Neural progenitor cell (in vitro differentiated cells): ENCODE results near the gene C17orf78. TPM values are rescaled to one million over a fixed set of nuclear protein-coding genes. Genes with fewer than 3 reads are reported as not detected.
"Not testable (repeated sequence)": the region's sequence is repeated elsewhere in the genome, so short reads cannot be mapped to it uniquely, and the experiment has no call there.

Experiments
- DNase-seq: peaks from one replicate; pipeline ENCODE4 v3.0.0-alpha.2; 2016; ENCODE audit warnings: low spot score
- H2AFZ ChIP-seq: fragments of 200-600 bp; sonication (generic); replicated peaks from 2 replicates; pipeline ENCODE4 v1.6.1; 2016; ENCODE audit warnings: antibody characterized with exemption
- H3F3A ChIP-seq: fragments of 200-600 bp; sonication (generic); 2 replicates; pipeline ENCODE4 v1.6.1; 2016; ENCODE audit warnings: antibody characterized with exemption, low read depth
- H3K27ac ChIP-seq: fragments of 200-600 bp; sonication (generic); 2 replicates; pipeline ENCODE4 v1.5.1; 2016; ENCODE audit warnings: mild to moderate bottlenecking
- H3K27me3 ChIP-seq: fragments of 200-600 bp; sonication (generic); 2 replicates; pipeline ENCODE4 v1.6.1; 2016; ENCODE audit warnings: mild to moderate bottlenecking, moderate library complexity
- H3K36me3 ChIP-seq: fragments of 200-600 bp; sonication (generic); 2 replicates; pipeline ENCODE4 v1.5.1; 2016
- H3K4me1 ChIP-seq: fragments of 200-600 bp; sonication (generic); 2 replicates; pipeline ENCODE4 v1.6.1; 2016; ENCODE audit warnings: mixed run types
- H3K4me2 ChIP-seq: fragments of 200-600 bp; sonication (generic); 2 replicates; pipeline ENCODE4 v1.6.1; 2016
- H3K4me3 ChIP-seq: fragments of 200-600 bp; sonication (generic); 2 replicates; pipeline ENCODE4 v1.5.1; 2016
- H3K79me2 ChIP-seq: fragments of 200-600 bp; sonication (generic); 2 replicates; pipeline ENCODE4 v1.6.1; 2016; ENCODE audit warnings: low read depth
- H3K9ac ChIP-seq: fragments of 200-600 bp; sonication (generic); 2 replicates; pipeline ENCODE4 v1.6.1; 2016
- H3K9me3 ChIP-seq: fragments of 200-600 bp; sonication (generic); 2 replicates; pipeline ENCODE4 v1.5.1; 2016; ENCODE audit warnings: low read depth
- H4K20me1 ChIP-seq: fragments of 200-600 bp; sonication (generic); 2 replicates; pipeline ENCODE4 v1.6.1; 2016; ENCODE audit warnings: low read depth
- H3K27ac Mint-ChIP-seq: 3 replicates; pipeline ENCODE4 v1.8.0; 2021; ENCODE audit warnings: mixed read lengths
- H3K27me3 Mint-ChIP-seq: 2 replicates; pipeline ENCODE4 v1.8.0; 2022; ENCODE audit warnings: low read depth, mild to moderate bottlenecking, inconsistent platforms, moderate library complexity, mixed read lengths; ENCODE audit not compliant: insufficient read depth
- H3K36me3 Mint-ChIP-seq: 3 replicates; pipeline ENCODE4 v1.8.0; 2021; ENCODE audit warnings: mixed read lengths
- H3K4me1 Mint-ChIP-seq: 3 replicates; pipeline ENCODE4 v1.8.0; 2021; ENCODE audit warnings: mixed read lengths
- H3K4me3 Mint-ChIP-seq: 3 replicates; pipeline ENCODE4 v1.8.0; 2021; ENCODE audit warnings: mild to moderate bottlenecking, moderate library complexity, mixed read lengths
- H3K9me3 Mint-ChIP-seq: 3 replicates; pipeline ENCODE4 v1.8.0; 2020; ENCODE audit warnings: mixed read lengths
- CTCF ChIP-seq: fragments of 200-600 bp; sonication (generic); IDR thresholded peaks from 2 replicates; pipeline ENCODE4 v1.5.1; 2017; ENCODE audit warnings: antibody characterized with exemption, mild to moderate bottlenecking
- EZH2 ChIP-seq: fragments of 200-600 bp; sonication (generic); IDR thresholded peaks from 2 replicates; pipeline ENCODE4 v1.6.1; 2017; ENCODE audit warnings: antibody characterized with exemption, mild to moderate bottlenecking, moderate library complexity
- EZH2phosphoT487 ChIP-seq: fragments of 200-600 bp; sonication (generic); IDR thresholded peaks from 2 replicates; pipeline ENCODE4 v1.6.1; 2017; ENCODE audit warnings: antibody characterized with exemption
- total RNA-seq: library from RNA; depleted of rRNA; stranded (reverse); fragments of >200 nt; gene quantifications from 2 replicates; pipeline ENCODE4 v1.2.3, GENCODE V29; 2015; ENCODE audit warnings: low replicate concordance

The C17orf78 gene
- total RNA-seq, 1 donor from 2014 or later, result not detected

GRCh38 chr17:37406635-37407461, 31.1 kb downstream of the C17orf78 start, which contains the start of the genes ACACA and TADA2A:
ACACA (minus strand) TSS chr17:37406836; CDS start chr17:37406299, 537 bp downstream.
TADA2A (plus strand) TSS chr17:37406886; CDS start chr17:37411366, 4,480 bp downstream.
- peaks cover 27% of the 10 kb centered on the region for H3F3A ChIP-seq
- peaks cover 48% of the 10 kb centered on the region for H3K79me2 ChIP-seq
- H3K9ac ChIP-seq, result peak within 1 kb of the TSS; percentile 47
- no peaks in the 10 kb centered on the region for H4K20me1 ChIP-seq
- peaks cover 6% of the 10 kb centered on the region for H3K4me1 ChIP-seq
- peak within 1 kb of the TSS; percentile 84 for H3K27ac ChIP-seq
- no peaks in the 10 kb centered on the region for H3K9me3 ChIP-seq
- H3K4me3 ChIP-seq, result peak within 1 kb of the TSS; percentile 72
- H3K4me2 ChIP-seq, result peak within 1 kb of the TSS; percentile 96
- H3K4me3 Mint-ChIP-seq, result peak within 1 kb of the TSS; percentile 98
- peaks cover 9% of the 10 kb centered on the region for H3K27me3 Mint-ChIP-seq
- H3K4me1 Mint-ChIP-seq, result peaks cover 27% of the 10 kb centered on the region
- no peaks in the 10 kb centered on the region for H3K36me3 ChIP-seq
- peak within 1 kb of the TSS; percentile 95 for H3K27ac Mint-ChIP-seq
- peak; percentile 94 for DNase-seq
- peak within 1 kb of the TSS; percentile 87 for H2AFZ ChIP-seq
- peaks cover 15% of the 10 kb centered on the region for H3K36me3 Mint-ChIP-seq
- no peak for TF ChIP-seq CTCF
- no peak for TF ChIP-seq EZH2phosphoT487
- TF ChIP-seq EZH2, result no peak
- H3K9me3 Mint-ChIP-seq, result no peaks in the 10 kb centered on the region
- H3K27me3 ChIP-seq, result no peaks in the 10 kb centered on the region

GRCh38 chr17:37408145-37408479, 32.3 kb downstream of the C17orf78 start:
- H3K4me2 ChIP-seq, H3K27me3 Mint-ChIP-seq, H3K4me3 ChIP-seq, H3K9me3 ChIP-seq, H4K20me1 ChIP-seq, H3K36me3 ChIP-seq, H3K27ac Mint-ChIP-seq, H3K9ac ChIP-seq, DNase-seq, H3K27me3 ChIP-seq, H2AFZ ChIP-seq, H3K4me1 ChIP-seq, H3K9me3 Mint-ChIP-seq, H3K27ac ChIP-seq: not testable (repeated sequence)
- peaks cover 27% of the 10 kb centered on the region for H3K4me1 Mint-ChIP-seq
- H3K36me3 Mint-ChIP-seq, result peaks cover 15% of the 10 kb centered on the region
- Histone ChIP-seq H3K79me2 (peaks cover 48% of the 10 kb centered on the region), H3F3A (peaks cover 27% of the 10 kb centered on the region)
- peak overlapping the region; percentile 89 for H3K4me3 Mint-ChIP-seq

GRCh38 chr17:37410357-37410756, 34.6 kb downstream of the C17orf78 start:
- peaks cover 32% of the 10 kb centered on the region for H3K79me2 ChIP-seq
- no peak overlapping the region for H3K27ac Mint-ChIP-seq
- DNase-seq, result no peak
- H3K27me3 Mint-ChIP-seq, result peaks cover 9% of the 10 kb centered on the region
- no peaks in the 10 kb centered on the region for H4K20me1 ChIP-seq
- no peaks in the 10 kb centered on the region for H3K9me3 ChIP-seq
- H3K36me3 ChIP-seq, result peaks cover 14% of the 10 kb centered on the region
- no peak overlapping the region for H3K27ac ChIP-seq
- H2AFZ ChIP-seq, result no peak overlapping the region
- no peaks in the 10 kb centered on the region for H3K9me3 Mint-ChIP-seq
- no peak overlapping the region for H3K4me2 ChIP-seq
- H3K4me3 ChIP-seq, result no peak overlapping the region
- H3K36me3 Mint-ChIP-seq, result peaks cover 26% of the 10 kb centered on the region
- H3K4me3 Mint-ChIP-seq, result no peak overlapping the region
- TF ChIP-seq CTCF, result no peak
- TF ChIP-seq EZH2, result no peak
- TF ChIP-seq EZH2phosphoT487, result no peak
- peaks cover 3% of the 10 kb centered on the region for H3K4me1 ChIP-seq
- H3K27me3 ChIP-seq, result no peaks in the 10 kb centered on the region
- peaks cover 24% of the 10 kb centered on the region for H3F3A ChIP-seq
- H3K9ac ChIP-seq, result no peak overlapping the region
- H3K4me1 Mint-ChIP-seq, result peaks cover 14% of the 10 kb centered on the region

- no peak for DNase-seq
- TF ChIP-seq EZH2 (no peak), CTCF (peak; percentile 25), EZH2phosphoT487 (no peak)
- Histone ChIP-seq H3K4me1 (no peaks in the 10 kb centered on the region), H3K9me3 (no peaks in the 10 kb centered on the region), H3F3A (peaks cover 2% of the 10 kb centered on the region), H3K4me3 (no peak overlapping the region), H3K79me2 (peaks cover 13% of the 10 kb centered on the region), H3K27ac (no peak overlapping the region), H3K27me3 (no peaks in the 10 kb centered on the region), H4K20me1 (no peaks in the 10 kb centered on the region), H3K9ac (no peak overlapping the region), H2AFZ (no peak overlapping the region), H3K4me2 (no peak overlapping the region), H3K36me3 (peaks cover 15% of the 10 kb centered on the region)
- Mint-ChIP-seq H3K9me3 (no peaks in the 10 kb centered on the region), H3K4me1 (no peaks in the 10 kb centered on the region), H3K4me3 (no peak overlapping the region), H3K36me3 (peaks cover 30% of the 10 kb centered on the region), H3K27me3 (peaks cover 5% of the 10 kb centered on the region), H3K27ac (no peak overlapping the region)
Measured at GRCh38 chr17:37413875-37414519, 38.2 kb downstream of the C17orf78 start.
